HUES64 (cell line): Measurements from ENCODE around the gene SYT3.
"Not testable (repeated sequence)": the region's sequence is repeated elsewhere in the genome, so short reads cannot be mapped to it uniquely, and the experiment has no call there.

Experiments
- H3K27ac ChIP-seq: 2 replicates; pipeline ENCODE4 v1.7.0; 2013; ENCODE audit warnings: low read depth, low read length, inconsistent platforms
- H3K27me3 ChIP-seq: 2 replicates; pipeline ENCODE4 v1.6.1; 2013; ENCODE audit warnings: mild to moderate bottlenecking, low read length; ENCODE audit not compliant: insufficient read depth
- H3K36me3 ChIP-seq: 2 replicates; pipeline ENCODE4 v1.6.1; 2013; ENCODE audit warnings: mild to moderate bottlenecking, low read length; ENCODE audit not compliant: insufficient read depth
- H3K4me1 ChIP-seq: 2 replicates; pipeline ENCODE4 v1.6.1; 2013; ENCODE audit warnings: mild to moderate bottlenecking, low read length, moderate library complexity; ENCODE audit not compliant: insufficient read depth
- H3K4me3 ChIP-seq: 2 replicates; pipeline ENCODE4 v1.5.1; 2013; ENCODE audit warnings: mild to moderate bottlenecking, low read length, moderate library complexity
- H3K9ac ChIP-seq: 2 replicates; pipeline ENCODE4 v1.6.1; 2013; ENCODE audit warnings: mild to moderate bottlenecking, low read depth, low read length
- H3K9me3 ChIP-seq: 2 replicates; pipeline ENCODE4 v1.6.1; 2013; ENCODE audit warnings: low read depth, low read length; ENCODE audit not compliant: insufficient read depth
- WGBS: fragments of 150-250, 120-280 bp; methylation state at CpG from one replicate; pipeline ENCODE4 v1.1.7; 2013; ENCODE audit warnings: missing lambda C conversion rate; 5-methylcytosine and 5-hydroxymethylcytosine counted together

SYT3 gene

GRCh38 chr19:50612504-50613404 is 26.9 kb downstream of the SYT3 start:
- H3K27ac ChIP-seq, H3K9ac ChIP-seq, H3K27me3 ChIP-seq, H3K4me3 ChIP-seq, H3K36me3 ChIP-seq, H3K4me1 ChIP-seq, H3K9me3 ChIP-seq: not testable (repeated sequence)
- WGBS, result 80% methylated on average over 5 of the region's 11 CpGs

DNA sequence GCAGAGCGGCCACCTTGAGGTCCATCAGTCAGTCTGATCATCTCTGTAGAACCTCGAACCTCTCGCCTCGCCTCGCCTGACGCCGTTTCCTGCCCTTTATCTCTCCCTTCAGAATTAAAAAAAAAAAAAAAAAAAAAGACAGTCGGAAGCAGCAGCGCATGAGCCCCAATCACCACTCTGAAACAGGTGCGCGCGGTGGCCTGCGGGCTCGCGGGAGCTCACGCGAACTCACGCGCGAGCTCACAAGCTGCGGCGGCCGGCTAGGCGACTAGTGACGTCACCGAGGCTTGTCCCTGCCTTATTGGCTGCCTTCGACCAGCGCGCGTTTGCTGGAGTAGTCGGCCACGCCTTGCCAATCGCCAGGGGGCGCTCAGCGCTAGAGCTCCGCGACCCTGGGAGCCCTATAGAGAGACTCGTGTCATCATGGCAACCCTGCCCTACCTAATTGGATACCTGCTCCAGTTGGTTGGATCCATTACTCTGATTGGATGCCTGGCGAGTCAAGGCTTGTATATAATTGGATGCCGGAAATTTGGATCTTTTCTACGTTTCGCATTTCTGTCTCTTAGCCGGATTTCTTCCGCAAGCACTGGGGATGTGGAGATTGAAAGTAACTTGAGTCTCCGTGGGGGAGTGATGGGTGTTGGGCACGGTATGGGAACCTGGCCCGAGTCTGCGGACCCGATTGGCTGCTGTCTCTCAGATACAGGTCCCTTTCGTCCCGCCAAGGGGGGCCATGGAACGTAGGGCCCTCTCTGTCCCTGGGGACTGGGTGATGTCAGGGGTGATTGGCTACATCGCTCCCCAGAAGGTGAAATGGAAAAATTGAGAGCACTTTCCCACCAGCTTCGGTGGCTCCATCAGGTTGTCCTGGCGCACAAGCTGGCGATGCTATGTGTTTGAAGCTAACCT is 31.6 kb downstream of the SYT3 start:
- whole genome bisulfite sequencing, result 18% methylated on average over 56 of the region's 56 CpGs
- Histone ChIP-seq H3K4me3 (peak overlapping the region; percentile 46), H3K27me3 (peaks cover 14% of the 10 kb centered on the region), H3K9ac (no peak overlapping the region), H3K36me3 (no peaks in the 10 kb centered on the region), H3K27ac (no peak overlapping the region), H3K9me3 (0 out of 2 replicates have a peak, but pooled peaks cover 3% of the 10 kb centered on the region), H3K4me1 (no peaks in the 10 kb centered on the region)

GRCh38 chr19:50607388-50607787 is 32.3 kb downstream of the SYT3 start:
- Histone ChIP-seq H3K4me3 (peak overlapping the region; percentile 29; the same call in 1 of the 2 replicates), H3K9ac (no peak overlapping the region), H3K36me3 (no peaks in the 10 kb centered on the region), H3K4me1 (no peaks in the 10 kb centered on the region), H3K27me3 (peaks cover 14% of the 10 kb centered on the region), H3K27ac (no peak overlapping the region), H3K9me3 (peaks cover 8% of the 10 kb centered on the region; the same call in 1 of the 2 replicates)
- WGBS, result 58% methylated on average over 20 of the region's 20 CpGs

- not testable (repeated sequence) for H3K9ac ChIP-seq, H3K27ac ChIP-seq, H3K36me3 ChIP-seq, H3K4me1 ChIP-seq
- Histone ChIP-seq H3K27me3 (peaks cover 14% of the 10 kb centered on the region), H3K9me3 (peaks cover 11% of the 10 kb centered on the region; the same call in 1 of the 2 replicates), H3K4me3 (peak overlapping the region; percentile 21; the same call in 1 of the 2 replicates)
- 59% methylated on average over 31 of the region's 58 CpGs for WGBS
These were observed 33.4 kb downstream of the SYT3 start for GRCh38 chr19:50606059-50606836.

GRCh38 chr19:50604264-50605073 is 35.2 kb downstream of the SYT3 start:
- peaks cover 18% of the 10 kb centered on the region; the same call in 1 of the 2 replicates for H3K9me3 ChIP-seq
- WGBS, result 91% methylated on average over 23 of the region's 56 CpGs
- not testable (repeated sequence) for H3K36me3 ChIP-seq, H3K9ac ChIP-seq, H3K4me1 ChIP-seq, H3K4me3 ChIP-seq, H3K27ac ChIP-seq
- H3K27me3 ChIP-seq, result peaks cover 14% of the 10 kb centered on the region

GRCh38 chr19:50602935-50603334 is 36.7 kb downstream of the SYT3 start:
- H3K36me3 ChIP-seq, result no peaks in the 10 kb centered on the region
- peaks cover 19% of the 10 kb centered on the region for H3K9me3 ChIP-seq
- no peak overlapping the region for H3K4me3 ChIP-seq
- no peak overlapping the region for H3K27ac ChIP-seq
- no peaks in the 10 kb centered on the region for H3K4me1 ChIP-seq
- H3K9ac ChIP-seq, result no peak overlapping the region
- 88% methylated on average over 4 of the region's 4 CpGs for WGBS
- H3K27me3 ChIP-seq, result peaks cover 14% of the 10 kb centered on the region

- peaks cover 23% of the 10 kb centered on the region for H3K9me3 ChIP-seq
- WGBS, result 87% methylated on average over 5 of the region's 6 CpGs
- H3K27ac ChIP-seq, result no peak overlapping the region
- no peak overlapping the region for H3K4me3 ChIP-seq
- H3K9ac ChIP-seq, result no peak overlapping the region
- H3K36me3 ChIP-seq, result no peaks in the 10 kb centered on the region
- H3K4me1 ChIP-seq, result no peaks in the 10 kb centered on the region
- peaks cover 11% of the 10 kb centered on the region for H3K27me3 ChIP-seq
These were observed 37.2 kb downstream of the SYT3 start for GRCh38 chr19:50602496-50602895.

GRCh38 chr19:50602089-50602422 is 37.6 kb downstream of the SYT3 start:
- no peak overlapping the region for H3K4me3 ChIP-seq
- 90% methylated on average over 5 of the region's 5 CpGs for WGBS
- no peak overlapping the region for H3K27ac ChIP-seq
- no peaks in the 10 kb centered on the region for H3K36me3 ChIP-seq
- peaks cover 7% of the 10 kb centered on the region for H3K27me3 ChIP-seq
- H3K9ac ChIP-seq, result no peak overlapping the region
- H3K4me1 ChIP-seq, result no peaks in the 10 kb centered on the region
- peaks cover 23% of the 10 kb centered on the region for H3K9me3 ChIP-seq

DNA sequence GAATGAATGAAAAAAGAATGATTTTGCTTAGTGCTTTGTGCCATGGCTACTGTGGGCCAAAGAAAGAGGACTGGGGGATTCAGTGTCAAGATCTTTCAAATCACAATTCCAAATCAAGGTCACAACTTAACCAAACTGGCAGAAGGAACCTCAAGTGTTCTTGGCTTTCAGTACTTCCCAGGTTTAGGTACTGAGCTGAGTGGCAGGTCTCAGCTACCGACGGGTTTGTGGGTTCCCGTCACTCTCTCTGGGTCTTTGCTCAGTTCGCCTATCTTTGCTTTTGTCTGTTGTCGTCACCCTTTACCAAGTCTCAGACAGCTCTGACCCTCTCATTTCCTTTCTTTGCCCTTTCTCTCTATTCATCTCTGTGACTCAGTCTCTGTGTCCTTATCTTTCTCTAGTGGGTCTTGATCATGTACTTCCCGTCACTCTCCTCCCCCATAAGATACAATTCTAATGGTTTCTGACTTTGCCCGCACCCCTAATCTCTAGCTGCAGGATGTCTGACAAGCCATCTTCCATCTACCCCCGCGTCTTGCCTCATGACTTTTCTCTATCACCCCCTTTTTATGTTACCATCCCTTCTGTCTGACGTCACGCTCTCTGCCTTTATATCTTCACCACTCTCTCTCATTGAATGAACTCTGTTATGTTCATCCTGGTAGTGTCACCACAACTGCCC is 38.1 kb downstream of the SYT3 start:
- no peak overlapping the region for H3K27ac ChIP-seq
- H3K27me3 ChIP-seq, result peaks cover 3% of the 10 kb centered on the region; the same call in 1 of the 2 replicates
- H3K9me3 ChIP-seq, result peaks cover 27% of the 10 kb centered on the region
- no peaks in the 10 kb centered on the region for H3K36me3 ChIP-seq
- WGBS, result 85% methylated on average over 11 of the region's 11 CpGs
- no peak overlapping the region for H3K4me3 ChIP-seq
- no peak overlapping the region for H3K9ac ChIP-seq
- no peaks in the 10 kb centered on the region for H3K4me1 ChIP-seq

DNA sequence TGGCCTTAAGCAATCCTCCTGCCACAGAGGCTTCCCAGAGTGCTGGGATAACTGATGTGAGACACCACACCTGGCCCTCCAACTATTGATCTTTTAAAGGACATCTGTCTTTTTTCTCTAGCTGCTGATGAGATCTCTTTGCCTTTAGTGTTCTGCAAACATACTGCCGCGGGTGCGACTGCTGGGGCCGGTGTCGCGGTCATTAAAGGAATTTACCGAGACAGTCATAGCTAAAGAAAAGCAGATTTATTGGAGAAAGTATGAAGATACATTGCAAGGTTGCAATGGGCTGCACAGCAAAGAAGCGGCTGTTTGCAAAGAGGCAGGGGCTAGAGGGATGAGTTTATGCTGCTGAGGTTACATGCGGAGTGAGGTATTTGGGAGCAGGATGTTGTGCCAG is 40.3 kb downstream of the SYT3 start:
- 88% methylated on average over 9 of the region's 9 CpGs for WGBS
- Histone ChIP-seq H3K36me3 (no peaks in the 10 kb centered on the region), H3K9ac (no peak overlapping the region), H3K9me3 (peaks cover 35% of the 10 kb centered on the region), H3K4me3 (no peak overlapping the region), H3K27me3 (no peaks in the 10 kb centered on the region; the same call in 1 of the 2 replicates), H3K27ac (no peak overlapping the region), H3K4me1 (no peaks in the 10 kb centered on the region)
